NB4 (cell line): ENCODE results near the gene CRABP1.

Experiments
- POLR2A ChIP-seq: IDR thresholded peaks from 2 replicates; pipeline ENCODE4 v1.6.1; 2011; ENCODE audit warnings: mild to moderate bottlenecking; ENCODE audit not compliant: insufficient read length; ENCODE audit errors: extremely low read depth
- TF ChIP-seq, protein P1 (sequence below): IDR thresholded peaks from one replicate; pipeline ENCODE4 v1.5.1; 2012; ENCODE audit warnings: low read depth, low read length

DNA sequence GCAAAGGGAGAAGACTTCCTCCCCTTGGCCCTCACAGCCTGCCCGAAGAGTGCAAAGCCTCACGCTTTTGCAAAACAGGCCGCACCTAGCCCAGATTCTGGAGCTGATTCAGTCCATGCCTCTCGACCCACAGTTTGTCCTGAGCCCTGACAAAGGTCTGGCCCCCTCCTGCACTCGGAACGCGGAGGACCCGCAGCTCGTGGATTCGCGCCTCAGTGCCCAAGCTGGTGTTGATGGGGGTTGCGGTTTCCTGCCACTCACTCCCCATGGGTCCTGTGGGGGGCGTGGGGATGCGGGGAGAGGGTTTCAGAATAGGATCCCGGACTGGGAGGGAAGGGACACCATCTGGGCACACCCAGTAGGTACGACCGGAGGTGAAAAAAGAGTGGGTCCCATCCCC, 594 bp upstream of the CRABP1 start:
- TF ChIP-seq, protein P1, sequence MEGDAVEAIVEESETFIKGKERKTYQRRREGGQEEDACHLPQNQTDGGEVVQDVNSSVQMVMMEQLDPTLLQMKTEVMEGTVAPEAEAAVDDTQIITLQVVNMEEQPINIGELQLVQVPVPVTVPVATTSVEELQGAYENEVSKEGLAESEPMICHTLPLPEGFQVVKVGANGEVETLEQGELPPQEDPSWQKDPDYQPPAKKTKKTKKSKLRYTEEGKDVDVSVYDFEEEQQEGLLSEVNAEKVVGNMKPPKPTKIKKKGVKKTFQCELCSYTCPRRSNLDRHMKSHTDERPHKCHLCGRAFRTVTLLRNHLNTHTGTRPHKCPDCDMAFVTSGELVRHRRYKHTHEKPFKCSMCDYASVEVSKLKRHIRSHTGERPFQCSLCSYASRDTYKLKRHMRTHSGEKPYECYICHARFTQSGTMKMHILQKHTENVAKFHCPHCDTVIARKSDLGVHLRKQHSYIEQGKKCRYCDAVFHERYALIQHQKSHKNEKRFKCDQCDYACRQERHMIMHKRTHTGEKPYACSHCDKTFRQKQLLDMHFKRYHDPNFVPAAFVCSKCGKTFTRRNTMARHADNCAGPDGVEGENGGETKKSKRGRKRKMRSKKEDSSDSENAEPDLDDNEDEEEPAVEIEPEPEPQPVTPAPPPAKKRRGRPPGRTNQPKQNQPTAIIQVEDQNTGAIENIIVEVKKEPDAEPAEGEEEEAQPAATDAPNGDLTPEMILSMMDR, result no peak
- no peak for TF ChIP-seq POLR2A
